Measurements from ENCODE around the gene PLLP.

The PLLP gene

DNA sequence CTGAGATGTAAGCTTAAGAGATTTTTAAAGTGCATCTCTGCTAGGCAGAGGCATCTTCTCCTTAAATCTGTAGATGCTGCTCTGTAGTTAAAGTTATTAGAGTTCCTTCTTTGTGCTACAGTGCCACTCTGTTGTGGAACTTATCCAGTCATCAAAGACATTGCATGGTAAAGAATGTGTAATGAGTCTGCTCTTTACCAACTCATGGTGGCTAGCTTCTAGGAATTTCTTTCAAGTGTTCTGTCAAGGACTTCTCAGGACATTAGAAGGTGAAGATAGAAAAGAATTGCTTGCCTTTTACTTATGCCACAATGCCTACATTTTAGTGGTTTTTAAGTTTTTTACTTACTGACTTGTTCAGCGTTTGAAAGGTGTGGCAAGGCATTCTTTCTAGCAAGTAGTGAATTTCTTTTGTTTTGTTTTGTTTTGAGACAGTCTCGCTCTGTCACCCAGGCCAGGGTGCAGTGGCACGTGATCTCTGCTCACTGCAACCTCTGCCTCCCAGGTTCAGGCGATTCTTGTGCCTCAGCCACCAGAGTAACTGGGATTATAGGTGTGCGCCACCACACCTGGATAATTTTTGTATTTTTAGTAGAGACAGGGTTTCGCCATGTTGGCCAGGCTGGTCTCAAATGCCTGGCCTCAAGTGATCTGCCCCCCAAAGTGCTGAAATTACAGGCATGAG lies 59.7 kb downstream of the PLLP start:
- POLR2A ChIA-PET (ENCODE audit: low non-redundant PET) = no interaction called here
- no peak for DNase-seq (ENCODE audit: low spot score)
- TF ChIP-seq, protein P1, sequence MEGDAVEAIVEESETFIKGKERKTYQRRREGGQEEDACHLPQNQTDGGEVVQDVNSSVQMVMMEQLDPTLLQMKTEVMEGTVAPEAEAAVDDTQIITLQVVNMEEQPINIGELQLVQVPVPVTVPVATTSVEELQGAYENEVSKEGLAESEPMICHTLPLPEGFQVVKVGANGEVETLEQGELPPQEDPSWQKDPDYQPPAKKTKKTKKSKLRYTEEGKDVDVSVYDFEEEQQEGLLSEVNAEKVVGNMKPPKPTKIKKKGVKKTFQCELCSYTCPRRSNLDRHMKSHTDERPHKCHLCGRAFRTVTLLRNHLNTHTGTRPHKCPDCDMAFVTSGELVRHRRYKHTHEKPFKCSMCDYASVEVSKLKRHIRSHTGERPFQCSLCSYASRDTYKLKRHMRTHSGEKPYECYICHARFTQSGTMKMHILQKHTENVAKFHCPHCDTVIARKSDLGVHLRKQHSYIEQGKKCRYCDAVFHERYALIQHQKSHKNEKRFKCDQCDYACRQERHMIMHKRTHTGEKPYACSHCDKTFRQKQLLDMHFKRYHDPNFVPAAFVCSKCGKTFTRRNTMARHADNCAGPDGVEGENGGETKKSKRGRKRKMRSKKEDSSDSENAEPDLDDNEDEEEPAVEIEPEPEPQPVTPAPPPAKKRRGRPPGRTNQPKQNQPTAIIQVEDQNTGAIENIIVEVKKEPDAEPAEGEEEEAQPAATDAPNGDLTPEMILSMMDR (conservative IDR thresholded peaks at IDR 0.05; ENCODE audit: low read depth) = no peak
- H3K27ac ChIP-seq = no peak overlapping the region
- CTCF ChIA-PET = no interaction called here

DNA sequence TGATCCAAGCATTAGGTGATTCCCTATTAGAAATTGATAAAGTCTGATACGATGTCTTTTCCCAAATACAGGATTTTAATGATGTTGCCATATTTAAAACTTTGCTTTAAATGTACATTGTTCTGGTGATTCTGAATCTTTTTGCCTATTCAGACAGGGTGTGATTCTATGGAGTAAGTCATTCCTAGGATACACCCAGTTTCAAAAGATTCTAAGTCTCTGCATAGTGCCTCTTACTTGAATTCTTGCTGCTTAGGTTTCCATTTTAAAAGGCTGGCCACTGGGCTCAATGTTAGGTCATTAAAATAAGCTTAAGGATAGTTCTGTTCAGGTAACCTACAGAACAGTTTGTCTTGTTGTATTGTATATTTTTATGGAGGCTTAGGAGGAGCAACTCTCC lies 61.4 kb downstream of the PLLP start:
- ChIA-PET POLR2A (ENCODE audit: low non-redundant PET) (no interaction called here), CTCF (interaction anchor here (0.6 kb wide), 1 partner anchor 178 kb away, joined by 5 read pairs; no protein-coding TSS in a partner anchor)
- TF ChIP-seq, protein P1 (conservative IDR thresholded peaks at IDR 0.05; ENCODE audit: low read depth) = no peak
- H3K27ac ChIP-seq = no peak overlapping the region
- DNase-seq (ENCODE audit: low spot score) = no peak

DNA sequence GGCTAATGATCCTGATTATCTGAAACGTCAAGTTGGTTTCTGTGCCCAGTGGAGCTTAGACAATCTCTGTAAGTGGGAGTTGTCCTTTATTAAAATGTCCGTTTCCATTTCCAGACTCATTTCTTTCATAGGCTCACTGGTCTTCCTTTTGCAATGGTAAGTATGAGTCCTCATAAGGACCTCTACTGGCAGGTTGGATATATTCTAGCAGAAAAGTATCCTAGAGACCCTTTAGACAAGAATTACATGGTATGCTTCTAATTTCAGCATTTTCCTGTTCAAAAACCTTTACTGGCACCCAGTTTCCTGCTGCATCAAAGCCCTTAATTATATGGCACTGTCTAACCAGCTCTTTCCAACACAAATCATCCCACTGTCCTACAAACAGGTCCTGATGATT lies 67.5 kb downstream of the PLLP start:
- no peak for DNase-seq (ENCODE audit: low spot score)
- POLR2A ChIA-PET (ENCODE audit: low non-redundant PET) = no interaction called here
- CTCF ChIA-PET = no interaction called here
- TF ChIP-seq, protein P1 (conservative IDR thresholded peaks at IDR 0.05; ENCODE audit: low read depth) = no peak
- H3K27ac ChIP-seq = no peak overlapping the region

DNA sequence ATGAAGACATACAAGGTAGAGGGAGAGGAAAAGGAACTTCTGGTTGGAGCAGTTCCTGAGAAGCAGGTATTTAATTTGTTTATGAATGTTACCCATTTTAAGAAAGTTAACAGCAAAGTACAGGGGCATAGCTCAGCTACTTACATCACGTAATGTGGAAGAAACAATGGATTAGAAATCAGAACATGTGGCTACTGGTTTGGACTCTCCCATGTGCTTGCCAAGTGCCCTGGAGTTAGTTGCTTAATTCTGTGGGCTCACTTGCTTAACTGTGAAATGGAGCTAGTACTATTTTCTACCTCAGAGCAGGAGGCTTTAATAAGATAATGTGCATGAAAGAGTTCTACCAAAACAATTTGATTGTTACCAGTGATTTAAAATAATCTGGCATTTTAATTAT lies 71.0 kb downstream of the PLLP start:
- H3K27ac ChIP-seq = no peak overlapping the region
- TF ChIP-seq, protein P1 (conservative IDR thresholded peaks at IDR 0.05; ENCODE audit: low read depth) = no peak
- POLR2A ChIA-PET (ENCODE audit: low non-redundant PET) = no interaction called here
- CTCF ChIA-PET = interaction anchor here (0.7 kb wide), 1 partner anchor 161 kb away, joined by 4 read pairs; no protein-coding TSS in a partner anchor
- peak; percentile 59 for DNase-seq (ENCODE audit: low spot score)

DNA sequence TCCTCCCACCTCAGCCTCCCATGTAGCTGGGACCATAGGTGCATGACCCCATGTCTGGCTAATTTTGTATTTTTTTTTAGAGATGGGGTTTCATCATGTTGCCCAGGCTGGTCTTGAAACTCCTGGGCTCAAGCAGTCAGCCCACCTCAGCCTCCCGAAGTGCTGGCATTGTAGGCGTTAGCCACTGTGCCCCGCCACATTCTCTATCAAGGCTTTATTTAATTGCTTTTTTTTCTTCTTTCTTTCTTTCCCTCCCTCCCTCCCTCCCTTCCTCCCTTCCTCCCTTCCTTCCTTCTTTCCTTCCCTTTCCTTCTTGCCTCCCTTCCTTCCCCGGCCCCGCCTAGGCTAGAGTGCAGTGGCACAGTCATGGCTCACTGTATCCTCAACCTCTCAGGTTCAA lies 74.7 kb downstream of the PLLP start:
- ChIA-PET CTCF (no interaction called here), POLR2A (ENCODE audit: low non-redundant PET) (no interaction called here)
- DNase-seq (ENCODE audit: low spot score) = no peak
- no peak overlapping the region for H3K27ac ChIP-seq
- TF ChIP-seq, protein P1 (conservative IDR thresholded peaks at IDR 0.05; ENCODE audit: low read depth) = no peak

DNA sequence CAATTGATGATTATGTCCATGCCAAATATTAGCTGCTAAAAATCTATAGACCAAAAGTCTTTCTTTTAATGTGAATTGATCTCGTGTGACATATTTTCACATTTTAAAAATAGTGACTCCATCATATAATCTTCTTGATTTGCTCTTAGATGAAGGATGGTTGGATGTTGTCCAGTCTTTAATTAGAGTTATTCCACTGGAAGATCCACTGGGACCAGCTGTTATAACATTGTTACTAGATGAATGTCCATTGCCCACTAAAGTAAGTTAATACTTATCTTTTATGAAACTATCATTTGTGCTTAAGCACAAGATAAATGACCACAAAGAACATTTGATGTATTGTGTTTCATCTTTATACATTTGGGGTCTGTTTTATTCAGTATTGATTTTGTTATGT lies 75.5 kb downstream of the PLLP start:
- TF ChIP-seq, protein P1 (conservative IDR thresholded peaks at IDR 0.05; ENCODE audit: low read depth) = no peak
- POLR2A ChIA-PET (ENCODE audit: low non-redundant PET) = no interaction called here
- no peak for DNase-seq (ENCODE audit: low spot score)
- no peak overlapping the region for H3K27ac ChIP-seq
- CTCF ChIA-PET = no interaction called here

Data from RWPE1 (cell line).